ENCODE data around the gene SPRN.

- no peak for TF ChIP-seq CTCF (IDR thresholded peaks at IDR 0.05; ENCODE audit: insufficient read depth, low read length)
- TF ChIP-seq REST (IDR thresholded peaks at IDR 0.05; ENCODE audit: insufficient replicate concordance, low read depth): no peak
- no peak for TF ChIP-seq POLR2AphosphoS5 (IDR thresholded peaks at IDR 0.05; ENCODE audit: low read depth)
- no peak for TF ChIP-seq GABPA (IDR thresholded peaks at IDR 0.05; ENCODE audit: low read depth)
These were observed 42.4 kb upstream of the SPRN start for GRCh38 chr10:133466683-133467275.
